GM18505 (cell line): ENCODE data around the gene XRCC6.
"Not testable (repeated sequence)": the region's sequence is repeated elsewhere in the genome, so short reads cannot be mapped to it uniquely, and the experiment has no call there.

Experiments used
- ATAC-seq: cut with Tn5 transposase; IDR thresholded peaks from one replicate; pipeline ENCODE4 v1.9.1; 2021; ENCODE audit not compliant: unreplicated experiment
- POLR2A ChIP-seq: IDR thresholded peaks from 4 replicates; pipeline ENCODE4 v1.6.1; 2011; ENCODE audit warnings: borderline replicate concordance; ENCODE audit not compliant: insufficient read depth, insufficient read length; ENCODE audit errors: extremely low read depth

Gene XRCC6

GRCh38 chr22:41668971-41669911 is 48.1 kb downstream of the XRCC6 start:
- ATAC-seq, result no peak
- no peak for TF ChIP-seq POLR2A

- ATAC-seq, result not testable (repeated sequence)
These were observed 51.0 kb downstream of the XRCC6 start for GRCh38 chr22:41672096-41672495.

- no peak for ATAC-seq
- TF ChIP-seq POLR2A, result no peak
These were observed 51.9 kb downstream of the XRCC6 start for GRCh38 chr22:41672780-41673509.

GRCh38 chr22:41674846-41675340 is 53.8 kb downstream of the XRCC6 start:
- no peak for ATAC-seq
- no peak for TF ChIP-seq POLR2A

GRCh38 chr22:41676134-41676533 is 55.0 kb downstream of the XRCC6 start:
- ATAC-seq, result no peak
- no peak for TF ChIP-seq POLR2A

GRCh38 chr22:41681616-41682015 is 60.5 kb downstream of the XRCC6 start:
- no peak for ATAC-seq
- no peak for TF ChIP-seq POLR2A

GRCh38 chr22:41682033-41682807 is 61.1 kb downstream of the XRCC6 start:
- peak; percentile 54 for TF ChIP-seq POLR2A
- ATAC-seq, result peak; percentile 70

GRCh38 chr22:41683052-41683451 is 62.0 kb downstream of the XRCC6 start:
- ATAC-seq, result no peak
- no peak for TF ChIP-seq POLR2A

- no peak for TF ChIP-seq POLR2A
- no peak for ATAC-seq
These were observed 62.5 kb downstream of the XRCC6 start for GRCh38 chr22:41683616-41684015.

- TF ChIP-seq POLR2A, result no peak
- no peak for ATAC-seq
These were observed 63.1 kb downstream of the XRCC6 start for GRCh38 chr22:41684194-41684593.

- not testable (repeated sequence) for ATAC-seq
These were observed 65.8 kb downstream of the XRCC6 start for GRCh38 chr22:41686890-41687289.

GRCh38 chr22:41687901-41688364 is 66.8 kb downstream of the XRCC6 start:
- peak; percentile 29 for ATAC-seq
- TF ChIP-seq POLR2A, result no peak

- TF ChIP-seq POLR2A, result peak; percentile 91
- ATAC-seq, result peak; percentile 83
These were observed 67.5 kb downstream of the XRCC6 start, which contains the start of gene SNU13 for GRCh38 chr22:41688365-41689211. SNU13 (minus strand) TSS chr22:41688867; CDS start chr22:41688796, 71 bp downstream.

GRCh38 chr22:41690476-41690875 is 69.4 kb downstream of the XRCC6 start:
- no peak for TF ChIP-seq POLR2A
- ATAC-seq, result no peak
